GM19463 (cell line): ENCODE results near the gene EBP.
A peak's percentile ranks its signal among the peaks of the same experiment; 100 is the strongest.

Experiments
- ATAC-seq: cut with Tn5 transposase; IDR thresholded peaks from one replicate; pipeline ENCODE4 v1.9.1; 2021; ENCODE audit warnings: mild to moderate bottlenecking, moderate library complexity; ENCODE audit not compliant: unreplicated experiment

The EBP gene

GRCh38 chrX:48521353-48522243, at the start of gene EBP:
Gene EBP, plus strand, starts transcription at chrX:48521808. Its CDS starts 1,964 bp downstream, at chrX:48523772.
- ATAC-seq = peak; percentile 97

- no peak for ATAC-seq
These were observed 49.4 kb upstream of the EBP start for GRCh38 chrX:48472225-48472624.

GRCh38 chrX:48472851-48473703, 48.5 kb upstream of the EBP start:
- no peak for ATAC-seq

GRCh38 chrX:48473704-48473990, 48.0 kb upstream of the EBP start:
- ATAC-seq = no peak

GRCh38 chrX:48474127-48474526, 47.5 kb upstream of the EBP start:
- no peak for ATAC-seq

GRCh38 chrX:48474581-48474980, 47.0 kb upstream of the EBP start:
- no peak for ATAC-seq

- ATAC-seq = no peak
These were observed 46.3 kb upstream of the EBP start for GRCh38 chrX:48475296-48475695.

- ATAC-seq = peak; percentile 86
These were observed 45.6 kb upstream of the EBP start, which contains the start of gene FTSJ1 for GRCh38 chrX:48475774-48476577. Gene FTSJ1, plus strand, starts transcription at chrX:48476199. Its CDS starts 1,849 bp downstream, at chrX:48478048.

GRCh38 chrX:48476919-48477318, 44.7 kb upstream of the EBP start:
- no peak for ATAC-seq

- no peak for ATAC-seq
These were observed 43.5 kb upstream of the EBP start for GRCh38 chrX:48477960-48478755.

DNA sequence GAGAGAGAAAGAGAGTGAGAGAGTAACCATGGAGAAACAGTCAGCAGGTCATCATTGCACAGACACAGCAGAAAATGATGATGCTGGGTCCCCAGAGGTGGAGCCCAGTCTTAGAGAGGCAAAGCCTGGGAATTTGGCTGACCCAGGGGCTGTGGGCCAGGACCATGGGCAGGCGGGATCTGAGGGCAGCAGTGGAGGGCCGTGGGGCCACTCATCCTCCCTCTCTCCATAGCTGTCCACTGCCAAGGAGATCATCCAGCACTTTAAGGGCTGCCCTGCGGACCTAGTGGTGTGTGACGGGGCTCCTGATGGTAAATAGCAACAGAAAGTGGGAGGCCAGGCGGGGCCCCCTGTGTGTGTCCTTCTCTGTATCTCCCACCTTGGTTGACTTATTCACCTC, 42.8 kb upstream of the EBP start:
- ATAC-seq = no peak

- no peak for ATAC-seq
These were observed 41.5 kb upstream of the EBP start for GRCh38 chrX:48480142-48480541.

DNA sequence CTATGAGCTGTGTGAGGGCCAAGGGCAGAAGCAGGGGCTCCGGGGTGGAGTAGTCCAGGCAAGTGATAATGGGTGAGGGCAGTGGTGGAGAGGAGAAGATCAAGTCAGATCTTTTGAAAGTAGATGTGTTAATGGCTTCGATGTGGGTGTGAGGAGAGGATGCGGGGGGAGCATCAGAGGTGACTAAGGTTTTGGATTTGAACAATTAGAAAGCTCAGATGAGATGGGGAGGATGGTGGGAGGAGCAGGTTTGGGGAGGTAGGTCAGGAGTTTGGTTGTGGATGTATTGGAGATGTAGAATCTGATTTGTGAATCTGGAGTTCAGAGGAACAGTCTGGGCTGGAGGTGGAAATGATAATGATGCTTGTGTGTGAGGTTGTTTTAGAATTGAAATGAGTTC, 41.0 kb upstream of the EBP start:
- ATAC-seq = no peak

DNA sequence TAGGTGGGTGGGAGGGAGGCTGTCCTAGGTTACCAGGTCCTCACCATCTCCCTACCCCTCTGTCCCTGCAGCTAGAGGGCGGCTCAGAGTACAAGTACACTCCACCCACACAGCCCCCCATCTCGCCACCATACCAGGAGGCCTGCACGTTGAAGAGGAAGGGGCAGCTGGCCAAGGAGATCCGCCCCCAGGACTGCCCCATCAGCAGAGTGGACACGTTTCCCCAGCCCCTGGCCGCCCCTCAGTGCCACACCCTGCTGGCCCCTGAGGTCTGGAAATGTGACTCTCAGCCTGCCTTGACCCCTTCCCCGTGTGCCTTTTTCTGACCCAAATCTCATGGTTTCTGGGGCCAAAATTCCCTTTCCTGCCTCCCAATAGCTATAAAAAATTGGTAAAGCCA, 39.1 kb upstream of the EBP start:
- no peak for ATAC-seq

DNA sequence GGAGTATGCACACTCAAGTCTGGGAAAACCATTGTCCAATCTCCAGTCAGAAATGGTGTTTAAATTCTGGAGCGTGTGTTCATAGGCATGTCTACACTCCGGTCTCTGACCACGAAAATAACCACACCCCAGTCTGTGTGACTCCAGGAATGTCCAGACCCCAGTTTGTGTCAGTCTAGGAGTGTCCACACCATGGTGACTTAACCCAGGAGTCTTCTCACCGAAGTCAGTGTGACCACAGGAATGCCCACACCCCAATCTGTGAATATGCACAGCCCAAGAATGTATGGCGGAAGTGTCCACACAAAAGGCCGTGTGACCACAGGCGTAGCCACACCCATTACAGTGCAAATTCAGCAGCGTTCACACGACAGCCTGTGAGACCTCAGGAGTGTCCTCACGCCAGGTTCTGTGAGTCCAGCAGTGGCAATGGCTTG, 34.2 kb upstream of the EBP start:
- no peak for ATAC-seq

DNA sequence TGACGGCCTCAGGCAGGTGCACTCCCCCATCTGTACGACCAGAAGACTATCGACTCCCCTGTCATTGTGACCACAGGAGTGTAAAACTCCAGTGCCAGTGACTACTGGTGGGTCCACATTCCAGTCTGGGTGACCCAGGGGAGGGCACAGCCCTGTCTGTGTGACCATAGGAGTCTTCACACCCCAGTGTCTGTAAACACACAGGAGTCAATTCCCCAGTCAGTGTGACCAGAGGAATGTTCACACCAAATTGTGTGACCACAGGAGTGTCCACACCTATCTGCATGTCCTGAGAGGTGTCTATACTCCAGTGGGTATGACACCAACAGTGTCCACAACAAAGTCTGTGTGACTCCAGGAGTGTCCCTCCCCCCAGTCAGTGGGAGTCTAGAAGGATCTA, 33.6 kb upstream of the EBP start:
- ATAC-seq = no peak

- ATAC-seq = no peak
These were observed 32.3 kb upstream of the EBP start for GRCh38 chrX:48489296-48489695.

DNA sequence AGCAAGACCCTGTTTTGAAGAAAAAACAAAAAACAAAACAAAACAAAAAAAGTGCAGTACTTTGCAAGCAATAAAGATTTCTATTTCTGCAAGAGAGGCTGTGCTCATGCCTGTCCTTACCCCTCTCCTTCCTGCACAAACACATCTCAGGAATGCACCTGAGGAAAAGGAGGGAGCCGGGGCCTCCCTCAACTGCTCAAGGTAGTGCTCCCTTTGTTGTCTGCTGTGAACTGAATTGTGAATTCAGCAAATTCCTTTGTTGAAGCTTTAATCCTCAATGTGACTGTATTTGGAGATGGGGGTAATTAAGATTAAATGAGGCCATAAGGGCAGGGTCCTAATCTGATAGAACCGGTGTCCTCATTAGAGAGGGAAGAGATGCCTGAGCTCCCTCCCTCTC, 31.7 kb upstream of the EBP start:
- no peak for ATAC-seq

DNA sequence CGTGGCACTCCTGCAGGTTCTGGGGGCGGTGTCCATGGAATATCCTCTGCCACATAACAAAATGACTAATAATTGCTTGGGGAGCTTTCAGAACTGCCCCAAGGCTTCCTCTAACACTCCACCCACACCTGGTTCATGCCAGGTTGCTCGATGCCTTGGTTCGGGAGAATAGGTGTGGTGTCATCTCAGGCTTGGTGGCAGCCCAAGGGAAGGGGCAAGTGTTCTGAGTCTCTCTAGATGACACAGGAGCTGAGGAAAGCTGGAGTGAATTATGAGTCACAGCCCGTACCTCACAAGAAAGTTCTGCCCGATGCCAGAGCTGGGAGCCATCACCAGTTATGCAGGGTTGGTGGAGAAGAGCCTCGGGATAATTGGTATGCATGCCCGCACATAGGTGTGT, 30.9 kb upstream of the EBP start:
- no peak for ATAC-seq

DNA sequence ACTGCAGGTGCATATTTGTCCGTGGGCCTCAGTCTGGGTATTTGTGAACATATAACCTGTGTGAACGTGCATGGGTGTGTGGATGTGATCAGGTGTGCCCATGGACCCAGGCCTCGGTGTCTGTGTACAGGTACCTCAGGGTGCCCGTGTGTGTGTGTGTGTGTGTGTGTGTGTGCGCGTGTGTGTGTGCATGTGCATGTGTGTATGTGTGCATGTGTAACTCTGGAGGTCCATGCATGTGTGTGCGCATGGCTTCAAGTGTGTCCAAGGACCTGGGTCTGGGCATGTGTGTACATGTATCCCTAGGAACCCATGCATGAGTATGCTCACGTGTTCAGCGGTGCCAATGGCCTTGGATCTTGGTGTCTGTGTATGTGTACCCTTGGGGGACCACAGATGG, 29.8 kb upstream of the EBP start:
- ATAC-seq = no peak
